Activated naive CD8-positive, alpha-beta T cell treated with anti-CD3 and anti-CD28 coated beads, Interleukin-2, amount 50 U/mL, for 16 hours (primary cell): Measurements from ENCODE around the gene NEIL1.

Experiments used
- DNase-seq: peaks from one replicate; pipeline ENCODE4 v3.0.0-alpha.2; 2020; ENCODE audit warnings: low read depth, low spot score

NEIL1 gene

DNA sequence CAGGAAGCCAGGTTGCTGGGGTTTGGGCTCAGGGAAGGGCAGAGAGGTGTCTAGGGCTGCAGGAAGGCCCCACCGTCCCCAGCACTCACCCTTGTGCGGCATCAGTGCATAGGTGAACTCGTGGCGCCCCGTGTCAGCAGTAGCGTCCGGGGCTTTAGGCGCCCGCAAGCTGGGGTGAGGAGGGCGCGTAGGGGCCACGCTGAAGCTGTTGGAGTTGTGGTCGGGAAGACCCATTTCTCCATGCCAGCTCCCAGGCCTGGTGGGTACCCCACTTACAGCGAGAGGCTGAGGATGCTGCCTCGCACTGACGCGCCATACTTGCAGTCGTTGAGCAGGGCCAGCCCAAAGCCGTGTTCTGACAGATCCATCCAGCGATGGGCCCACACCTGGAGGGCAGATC, 9.7 kb downstream of the NEIL1 start:
- no peak for DNase-seq

GRCh38 chr15:75357976-75358673, 11.3 kb downstream of the NEIL1 start:
- DNase-seq, result no peak

DNA sequence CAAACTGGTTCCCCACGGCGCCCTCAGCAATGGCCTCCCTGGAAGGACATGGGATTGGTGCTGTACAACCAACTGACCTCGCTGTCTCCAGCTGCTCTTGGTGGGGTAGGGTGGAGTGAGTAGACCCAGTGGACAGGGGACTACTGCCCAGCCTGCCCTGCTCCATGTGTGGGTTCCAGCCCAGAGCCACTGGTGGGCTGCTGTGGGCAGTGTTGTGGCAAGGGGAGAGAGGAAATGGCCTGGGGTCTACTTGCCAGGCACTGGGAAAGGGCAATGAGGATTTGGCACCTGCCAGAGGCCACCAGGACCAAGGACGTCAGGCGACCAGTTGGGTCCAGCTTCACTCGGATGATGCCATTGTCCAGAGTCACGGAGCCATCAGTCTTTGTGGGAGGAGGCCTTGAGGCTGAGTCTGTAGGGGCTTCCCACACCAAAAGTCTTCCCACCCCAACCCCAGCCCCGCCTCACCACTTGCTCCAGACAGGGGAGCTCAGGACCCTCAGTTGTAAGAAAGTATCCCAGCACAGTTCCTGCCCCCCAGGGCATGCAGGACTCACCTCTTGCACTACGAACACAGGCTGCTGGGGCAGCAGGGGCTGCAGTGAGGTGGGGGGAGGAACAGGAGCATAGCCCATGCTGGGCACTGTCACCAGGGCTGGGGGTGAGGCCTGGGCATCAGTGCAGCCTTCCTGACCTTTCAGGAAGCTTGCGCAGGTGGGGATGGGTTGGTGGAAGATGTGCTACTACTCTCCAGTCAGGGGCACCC, 12.1 kb downstream of the NEIL1 start:
- DNase-seq, result no peak

GRCh38 chr15:75359537-75360250, 12.9 kb downstream of the NEIL1 start:
- no peak for DNase-seq

- no peak for DNase-seq
Observed at GRCh38 chr15:75360391-75360790, 13.6 kb downstream of the NEIL1 start.

DNA sequence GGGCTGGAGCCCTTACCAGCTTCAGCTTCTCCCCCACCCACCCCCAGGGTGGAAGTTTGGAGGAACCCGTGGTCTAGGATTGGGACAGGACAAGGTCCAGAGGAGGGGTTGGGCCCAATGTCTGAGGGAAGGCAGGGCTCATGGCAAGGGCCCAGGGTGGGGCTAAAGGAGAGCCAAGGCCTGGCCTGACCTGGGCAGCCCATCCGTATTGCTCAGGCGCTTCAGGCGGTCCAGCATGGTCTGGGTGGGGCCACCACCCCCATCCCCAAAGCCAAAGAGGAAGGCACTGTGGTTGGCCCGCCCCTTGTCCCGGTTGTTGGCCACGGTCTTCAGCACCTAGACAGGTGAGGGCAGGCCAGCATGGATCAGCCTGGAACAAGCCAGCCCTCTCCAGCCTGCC, 14.0 kb downstream of the NEIL1 start:
- DNase-seq, result no peak

DNA sequence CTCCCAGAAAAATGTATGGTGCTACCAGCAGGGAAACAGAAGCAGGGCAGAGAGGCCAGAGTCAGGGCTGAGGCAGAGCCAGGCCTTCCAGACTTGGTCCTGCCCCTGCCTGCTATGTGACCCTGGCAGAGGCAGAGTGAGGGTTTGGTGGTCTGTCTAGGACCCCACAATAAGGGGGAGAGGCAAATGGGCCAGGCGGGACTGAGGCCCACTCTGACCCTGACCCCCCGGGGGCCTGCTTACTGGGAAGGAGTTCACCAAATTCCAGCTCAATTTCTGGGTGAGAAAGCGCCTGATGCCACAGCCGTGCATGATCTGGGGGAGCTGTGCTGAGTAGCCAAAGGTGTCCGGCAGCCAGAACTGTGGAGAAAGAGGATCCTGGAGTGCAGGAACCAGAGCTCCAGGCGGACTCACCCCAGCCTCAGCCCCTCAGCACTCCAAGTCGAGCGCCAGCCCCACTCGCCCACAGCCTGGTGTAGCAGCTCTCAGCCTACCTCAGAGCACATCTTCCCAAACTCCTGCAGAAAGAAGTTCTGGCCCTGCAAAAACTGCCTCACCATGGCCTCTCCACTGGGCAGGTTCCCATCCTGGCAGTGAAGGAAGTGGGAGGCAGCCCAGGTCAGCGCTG, 14.6 kb downstream of the NEIL1 start:
- DNase-seq, result no peak

GRCh38 chr15:75361989-75362641, 15.3 kb downstream of the NEIL1 start:
- no peak for DNase-seq

DNA sequence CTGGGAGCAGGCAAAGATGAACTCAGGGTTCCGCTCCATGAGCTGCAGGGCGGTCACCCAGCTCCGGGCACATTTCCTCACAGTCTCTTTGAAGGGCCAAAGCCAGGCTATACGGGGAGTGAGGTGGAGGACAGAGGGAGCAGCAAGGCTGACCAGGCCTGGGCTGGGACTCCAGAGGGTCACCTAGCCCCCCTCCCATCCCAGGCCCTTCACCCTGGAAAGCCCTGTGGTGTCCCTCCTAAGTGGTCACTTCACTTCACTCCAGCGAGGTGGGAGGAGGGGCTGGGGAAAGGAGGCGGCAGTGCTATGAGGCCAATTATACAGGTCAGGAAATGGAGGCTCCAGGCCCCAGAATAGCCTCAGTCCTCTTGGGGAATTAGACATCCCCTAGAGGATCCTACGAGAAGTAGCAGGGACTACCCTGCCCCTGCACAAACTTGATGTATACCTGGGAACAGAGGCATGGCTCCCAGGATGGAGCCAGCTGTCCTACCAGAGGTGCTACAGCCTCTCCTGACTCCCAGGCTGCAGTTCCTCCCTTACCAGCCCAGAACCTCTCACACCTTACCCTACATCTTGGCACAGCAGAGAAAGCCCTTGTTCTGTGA, 15.9 kb downstream of the NEIL1 start:
- no peak for DNase-seq

DNA sequence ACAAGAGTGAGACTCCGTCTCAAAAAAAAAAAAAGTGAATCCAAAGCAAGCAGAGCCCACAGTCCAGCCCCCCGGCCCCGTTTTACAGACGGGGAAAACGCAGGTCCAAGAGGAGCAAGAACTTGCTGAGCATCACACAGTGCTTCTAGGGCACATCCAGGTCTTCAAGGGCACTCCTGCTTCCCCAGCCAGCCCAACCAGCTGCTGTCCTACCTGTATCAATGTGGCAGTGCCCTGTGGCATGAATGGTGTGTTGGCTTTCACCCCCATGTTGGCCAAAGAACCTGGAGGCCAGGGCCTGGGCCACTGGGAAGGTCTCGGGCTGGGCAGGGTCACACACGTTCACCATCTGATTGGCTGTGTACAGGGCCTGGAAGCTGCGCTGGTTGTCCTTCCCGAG, 16.9 kb downstream of the NEIL1 start:
- no peak for DNase-seq

DNA sequence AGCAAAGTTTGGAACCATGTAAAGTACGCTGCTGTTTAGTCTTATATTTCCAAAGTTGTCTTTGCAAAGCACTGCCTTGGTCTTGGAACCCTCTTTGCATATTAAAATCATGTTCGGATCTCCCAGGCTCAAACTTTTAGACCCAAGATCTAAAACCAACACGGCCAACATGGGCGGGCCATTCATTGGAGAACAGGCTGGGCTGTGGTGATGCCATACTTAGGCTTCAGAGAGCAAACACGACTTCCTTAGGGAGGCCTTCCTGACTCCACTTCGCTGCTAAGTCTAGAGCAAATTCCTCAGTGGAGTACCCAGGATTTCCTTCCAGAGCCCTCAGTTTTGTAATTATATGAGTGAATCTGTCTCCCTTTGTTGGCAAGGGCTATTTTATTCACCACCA, 18.0 kb downstream of the NEIL1 start:
- no peak for DNase-seq

GRCh38 chr15:75366163-75366562, 19.3 kb downstream of the NEIL1 start:
- DNase-seq, result no peak

DNA sequence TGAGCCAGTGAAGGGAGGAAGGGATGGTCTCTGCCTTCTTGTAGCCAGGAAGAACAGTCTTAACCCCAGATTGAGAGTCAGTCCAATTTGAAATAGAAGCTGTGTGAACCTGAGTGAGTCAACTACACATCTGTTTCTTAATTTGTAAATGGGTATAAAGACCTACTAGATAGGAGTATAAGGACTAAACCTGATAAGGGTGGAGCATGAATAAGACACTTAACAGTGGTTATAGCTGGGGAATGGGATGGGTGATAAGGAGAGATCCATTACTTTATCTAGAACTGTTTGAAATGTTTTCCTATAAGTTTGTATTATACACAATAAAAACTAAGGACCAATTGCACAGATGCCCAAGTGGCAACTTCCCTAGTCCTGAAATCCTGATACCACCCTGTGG, 20.2 kb downstream of the NEIL1 start:
- no peak for DNase-seq

GRCh38 chr15:75367406-75367912, 20.6 kb downstream of the NEIL1 start:
- no peak for DNase-seq

DNA sequence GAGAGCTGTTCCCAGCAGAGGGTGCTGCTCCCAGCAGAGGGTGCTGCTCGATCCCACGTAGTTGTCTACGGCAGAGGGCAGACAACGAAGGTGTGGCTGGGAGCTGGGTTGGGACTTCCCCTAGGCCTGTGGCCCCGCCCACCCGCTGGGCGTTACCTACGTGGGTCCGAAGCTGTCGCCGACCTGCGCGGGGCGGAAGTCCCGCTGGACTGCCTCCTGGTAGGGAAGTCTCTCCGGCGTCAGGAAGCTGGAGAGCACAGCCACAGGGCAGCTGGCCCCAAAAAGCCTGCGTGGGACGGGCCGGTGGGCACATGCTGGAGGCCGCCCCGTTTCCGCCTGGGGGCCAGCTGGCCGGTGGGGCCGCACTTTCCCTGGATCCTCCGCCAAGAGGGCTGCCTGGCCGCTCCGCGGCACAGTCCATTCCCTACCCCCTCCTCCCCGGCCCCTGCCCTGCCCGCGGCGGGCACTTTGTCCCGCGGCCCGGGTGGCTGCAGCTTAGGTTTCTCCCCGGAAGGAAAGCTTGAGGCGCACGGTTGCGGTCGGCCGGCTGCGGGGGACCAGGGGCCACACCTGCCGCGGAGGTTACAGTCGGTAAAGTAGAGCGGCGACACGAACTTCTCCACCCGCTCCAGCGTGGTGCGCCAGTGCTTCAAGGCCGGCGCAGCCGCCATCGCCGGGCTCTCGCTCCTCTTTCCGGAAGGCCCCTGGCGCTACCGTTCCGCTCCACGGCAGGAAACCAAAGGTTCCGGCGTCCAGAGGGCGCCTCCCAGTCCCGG, 21.3 kb downstream of the NEIL1 start, which contains the start of gene MAN2C1:
MAN2C1 (minus strand) TSS at position 695 of the 776 bp plus-strand sequence; CDS start at position 671, 24 bp downstream.
- peak; percentile 80 for DNase-seq

DNA sequence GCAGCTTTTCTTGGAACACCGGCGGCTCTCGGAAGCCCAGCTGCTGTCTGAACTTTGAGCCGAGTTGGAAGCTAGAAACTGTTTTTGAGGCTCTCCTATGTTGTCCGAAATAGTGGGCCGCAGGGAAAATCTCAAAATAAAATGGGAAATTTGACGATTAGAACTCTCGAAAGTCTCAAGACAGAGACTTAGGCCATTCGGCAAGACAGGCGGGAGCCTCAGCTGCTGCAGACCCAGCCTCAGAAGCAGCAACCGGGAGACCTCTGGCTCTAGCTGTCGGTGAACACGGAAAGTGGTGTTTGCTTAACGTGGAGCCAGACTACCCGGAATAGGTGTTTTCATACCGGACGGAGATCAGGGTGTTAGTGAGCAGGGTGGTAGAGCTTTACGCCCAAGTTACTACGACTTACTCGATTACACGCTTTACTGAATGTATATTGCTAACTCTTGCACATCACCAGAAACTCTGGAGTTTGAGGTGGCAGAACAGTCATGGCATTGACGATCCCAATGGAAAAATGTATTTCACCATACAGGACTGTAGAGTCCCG, 21.9 kb downstream of the NEIL1 start:
- DNase-seq, result no peak

DNA sequence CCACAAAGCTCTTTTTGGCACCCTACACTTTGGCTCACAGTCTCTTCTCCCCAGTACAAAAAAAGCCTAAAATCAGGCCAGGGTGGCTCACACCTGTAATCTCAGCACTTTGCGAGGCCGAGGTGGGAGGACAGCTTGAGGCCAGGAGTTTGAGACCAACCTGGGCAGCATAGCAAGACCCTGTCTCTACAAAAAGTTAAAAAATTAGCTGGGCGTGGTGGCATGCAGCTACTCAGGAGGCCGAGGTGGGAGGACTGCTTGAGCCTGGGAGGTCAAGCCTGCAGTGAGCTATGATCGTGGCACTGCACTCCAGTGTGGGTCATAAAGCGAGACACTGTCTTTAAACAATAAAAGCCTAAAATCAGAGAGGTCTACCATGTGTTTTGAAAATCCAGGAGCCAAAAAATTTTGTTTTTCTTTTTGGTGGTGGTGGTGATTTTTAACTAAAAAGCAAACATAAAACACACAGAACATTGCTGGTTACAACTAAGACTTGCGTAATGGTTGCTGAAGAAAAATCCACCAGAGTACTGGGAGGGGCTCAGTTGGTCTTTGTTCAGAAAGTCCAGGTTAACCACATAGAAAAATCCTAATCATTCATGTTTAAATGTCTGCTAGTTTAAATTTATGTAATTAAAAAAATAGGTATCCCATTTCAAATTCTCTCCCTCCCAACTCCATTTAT, 23.2 kb downstream of the NEIL1 start:
- DNase-seq, result no peak

- DNase-seq, result no peak
Observed at GRCh38 chr15:75371486-75371885, 24.6 kb downstream of the NEIL1 start.
